Esophagus mucosa (tissue), 1 donor: Measurements from ENCODE around the gene RHOJ. TPM values are rescaled to one million over a fixed set of nuclear protein-coding genes. Genes with fewer than 3 reads are reported as not detected.
"Not testable (repeated sequence)": the region's sequence is repeated elsewhere in the genome, so short reads cannot be mapped to it uniquely, and the experiment has no call there.

Source experiments
- ATAC-seq: fragments of 200-7000 bp; cut with Tn5 transposase; one replicate; pipeline ENCODE4 v1.9.1; 2020
- total RNA-seq: library from RNA; stranded (reverse); gene quantifications from one replicate; pipeline ENCODE4 v1.2.4, GENCODE V29; 2023
- donor health status: DM: yes; HTN: yes; CAD: no.

RHOJ gene
- total RNA-seq, 1 donor from 2014 or later, result 2.0 TPM

GRCh38 chr14:63268771-63269170 is 64.5 kb downstream of the RHOJ start:
- ATAC-seq, result no peak

- no peak for ATAC-seq
Measured at GRCh38 chr14:63269561-63270225, 65.5 kb downstream of the RHOJ start.

- ATAC-seq, result no peak
Measured at GRCh38 chr14:63273129-63273528, 68.9 kb downstream of the RHOJ start.

DNA sequence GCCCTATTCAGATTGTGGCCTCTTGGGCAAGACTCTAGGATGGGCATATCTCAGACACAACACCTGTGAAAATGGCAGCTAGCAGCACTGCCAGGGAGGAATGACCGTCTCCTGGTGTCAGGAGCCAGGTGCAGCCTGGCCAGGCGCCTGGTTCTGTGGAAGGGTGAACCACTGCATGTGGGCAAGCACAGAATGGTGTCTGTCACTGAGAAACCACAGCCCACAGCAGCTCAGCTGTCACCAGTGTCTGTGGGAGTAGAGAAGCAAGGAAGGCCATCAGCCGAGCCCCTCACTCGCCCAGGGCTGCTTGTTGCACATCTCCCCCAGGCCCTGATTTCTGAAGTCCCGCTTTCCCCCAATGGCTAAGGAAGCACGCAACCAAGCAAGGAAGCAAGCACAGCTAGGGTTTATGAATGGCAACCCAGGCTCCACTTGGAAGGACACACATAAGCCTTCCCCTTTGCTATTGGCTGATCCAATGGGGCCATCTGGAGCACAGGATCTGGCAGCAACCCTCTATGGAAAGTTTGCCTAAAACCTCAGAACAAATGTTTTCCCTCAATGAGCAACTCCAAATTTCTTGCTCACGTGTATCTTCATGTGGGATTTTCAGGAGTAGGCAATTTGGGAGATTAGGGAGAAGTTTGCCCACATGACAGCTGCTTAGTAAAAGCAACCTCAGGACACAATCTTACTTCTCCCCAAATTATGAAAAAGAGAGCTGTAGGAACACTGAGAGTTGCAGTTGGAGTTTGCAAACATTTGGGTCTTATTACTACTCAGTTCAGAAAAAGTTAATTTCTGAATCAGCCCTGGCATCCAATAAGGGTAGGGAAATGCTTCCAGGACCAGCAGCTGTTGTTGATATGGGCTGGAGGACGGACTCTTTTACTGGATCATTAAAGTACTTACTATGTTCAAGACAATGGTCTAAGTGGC is 69.7 kb downstream of the RHOJ start:
- ATAC-seq, result no peak

- no peak for ATAC-seq
Measured at GRCh38 chr14:63275611-63276010, 71.4 kb downstream of the RHOJ start.

DNA sequence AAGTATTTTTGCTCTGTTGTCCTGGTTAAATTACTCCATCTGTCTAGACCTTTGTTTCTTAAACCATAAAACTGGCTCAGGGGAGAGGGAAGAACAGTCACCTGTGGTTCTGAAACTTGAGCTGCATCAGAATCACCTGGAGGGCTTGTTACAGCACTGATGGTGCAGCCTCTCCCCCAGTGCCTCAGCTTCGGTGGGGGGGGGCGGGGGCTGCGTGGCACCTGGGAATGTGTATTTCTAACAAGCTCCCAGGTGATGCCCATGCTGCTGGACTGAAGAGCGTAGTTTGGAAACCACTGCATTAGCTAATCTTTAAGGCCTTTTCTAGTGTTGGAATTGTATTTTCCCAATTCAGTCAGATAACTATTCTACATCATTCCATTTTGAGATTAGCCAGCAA is 71.8 kb downstream of the RHOJ start:
- no peak for ATAC-seq

DNA sequence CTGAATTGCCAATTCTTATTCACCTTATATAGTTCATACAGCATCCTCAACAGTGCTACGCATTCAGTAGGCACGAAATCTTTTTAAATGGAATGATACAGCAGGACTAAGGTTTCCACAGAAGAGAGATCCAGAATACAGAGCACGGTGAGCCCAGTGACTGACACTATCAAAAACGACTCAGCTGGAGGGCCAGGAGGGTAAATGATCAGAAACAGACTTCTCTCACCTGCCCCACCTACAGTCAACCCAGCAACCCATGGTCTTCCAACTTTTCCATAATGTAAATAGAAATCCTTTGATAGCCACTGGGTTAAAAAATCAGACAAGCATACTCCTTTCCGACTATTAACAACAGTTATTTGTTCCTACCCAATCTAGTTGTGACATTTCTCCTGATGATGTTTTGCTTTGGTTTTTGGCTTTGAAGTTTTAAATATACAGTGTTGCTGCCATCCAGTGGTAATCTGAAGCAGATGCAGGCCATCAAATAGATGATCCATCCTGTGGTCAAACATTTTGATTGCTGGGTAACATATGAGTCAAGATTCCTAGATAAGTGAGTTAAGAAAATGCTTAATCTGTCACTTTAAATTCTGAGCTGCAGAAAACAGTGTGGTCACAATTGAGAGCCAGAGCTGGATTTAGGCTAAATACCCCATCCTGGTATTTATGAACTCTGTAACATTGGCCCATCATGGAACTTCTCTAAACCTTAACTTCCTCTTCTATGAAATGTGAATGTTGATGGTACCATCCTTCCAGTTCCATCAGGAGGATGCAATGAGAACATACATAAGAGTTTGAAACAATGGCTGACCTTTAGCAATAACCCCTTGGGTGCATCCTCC is 72.5 kb downstream of the RHOJ start:
- peak; percentile 59 for ATAC-seq

DNA sequence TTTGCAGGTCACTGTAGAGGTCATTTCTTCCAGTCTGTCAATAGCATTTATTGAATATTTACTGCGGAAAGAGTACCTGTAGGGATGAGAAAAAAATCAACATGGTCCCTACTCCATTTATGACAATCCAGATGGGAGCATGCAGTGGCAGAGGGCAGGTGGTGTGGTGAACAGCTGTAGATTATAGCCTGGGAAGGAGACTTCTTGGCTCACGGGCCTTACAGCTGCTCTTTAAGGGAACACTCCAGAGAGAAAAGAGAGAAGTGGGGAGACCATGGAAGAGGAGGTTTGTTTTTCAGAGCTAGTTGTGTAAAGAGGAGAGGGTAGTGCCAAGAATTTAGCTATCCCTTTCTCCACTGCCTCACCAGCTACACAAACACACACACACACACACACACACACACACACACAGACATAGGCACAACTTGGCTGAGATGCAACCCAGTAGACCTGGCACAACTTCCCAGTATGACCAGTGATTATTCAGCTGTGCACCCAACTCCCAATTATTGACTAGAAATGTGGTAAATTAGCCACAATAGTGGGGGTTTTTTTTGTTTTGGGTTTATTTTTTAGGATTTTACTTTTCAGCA is 73.4 kb downstream of the RHOJ start:
- ATAC-seq, result no peak

DNA sequence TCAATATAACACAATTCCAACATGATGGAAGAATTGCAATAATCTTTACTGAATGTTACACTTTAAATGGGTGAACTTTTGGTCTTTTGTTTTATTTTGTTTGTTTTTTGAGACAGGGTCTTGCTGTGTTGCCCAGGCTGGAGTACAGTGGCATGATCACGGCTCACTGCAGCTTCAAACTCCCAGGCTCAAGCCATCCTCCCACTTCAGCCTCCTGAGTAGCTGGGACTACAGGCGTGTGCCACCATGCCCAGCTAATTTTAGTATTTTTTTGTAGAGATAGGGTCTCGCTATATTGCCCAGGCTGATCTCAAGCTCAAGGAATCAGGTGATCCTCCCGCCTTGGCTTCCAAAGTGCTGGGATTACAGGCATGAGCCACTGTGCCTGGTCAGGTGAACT is 75.7 kb downstream of the RHOJ start:
- not testable (repeated sequence) for ATAC-seq

DNA sequence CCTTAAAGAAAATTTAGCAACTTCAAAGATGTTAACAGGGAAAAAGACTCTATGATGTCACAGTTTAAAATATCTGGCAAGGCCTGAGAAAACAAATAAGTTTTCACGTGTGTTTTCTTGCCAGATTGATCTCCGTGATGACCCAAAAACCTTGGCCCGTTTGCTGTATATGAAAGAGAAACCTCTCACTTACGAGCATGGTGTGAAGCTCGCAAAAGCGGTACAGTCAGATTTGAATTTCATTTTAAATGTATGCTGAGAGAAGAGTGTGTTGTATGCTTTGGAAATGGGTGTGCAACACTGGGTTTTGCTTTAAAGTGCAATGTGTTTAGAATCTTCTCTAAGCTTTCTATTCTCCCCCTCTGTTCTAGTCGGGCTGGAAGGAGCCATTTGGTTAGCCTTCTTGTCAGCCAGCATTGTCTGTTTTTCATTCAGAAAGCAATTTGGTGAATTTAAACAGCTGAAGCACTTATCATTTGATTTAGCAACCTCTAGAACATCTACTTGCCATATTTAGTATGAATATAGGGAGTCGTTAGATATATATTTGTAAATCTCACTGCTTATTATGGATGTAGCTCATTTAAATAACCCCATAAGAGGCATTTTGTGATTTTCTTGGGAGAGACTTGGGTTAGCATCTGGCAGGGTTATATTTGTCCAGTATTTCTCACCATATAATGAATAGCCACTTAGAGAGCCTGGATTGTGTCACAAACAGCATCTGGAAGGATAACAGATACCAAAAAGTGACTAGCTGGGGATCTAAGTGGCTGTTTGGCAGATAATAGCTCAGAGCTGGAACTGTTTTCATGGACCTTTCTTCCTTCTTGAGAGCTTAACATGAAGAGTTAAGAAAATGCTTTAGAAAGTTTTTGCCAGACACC is 79.0 kb downstream of the RHOJ start:
- ATAC-seq, result no peak

DNA sequence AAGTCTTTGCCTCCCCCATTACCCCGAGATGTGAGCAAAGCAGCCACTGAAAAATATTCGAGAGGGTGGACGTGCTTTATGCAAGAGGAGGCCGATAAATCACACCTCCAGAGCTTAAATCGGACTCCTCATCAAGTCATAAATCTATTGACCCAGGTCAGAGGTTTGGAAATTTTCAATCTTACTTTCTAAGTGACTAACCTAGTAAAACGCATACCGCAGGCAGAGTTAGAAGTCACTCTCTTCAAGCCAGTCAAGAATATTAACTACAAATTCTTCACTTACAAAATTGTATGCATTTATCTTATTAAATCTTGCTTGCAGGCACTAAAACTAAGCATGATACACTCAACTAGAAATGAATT is 79.6 kb downstream of the RHOJ start:
- ATAC-seq, result no peak

DNA sequence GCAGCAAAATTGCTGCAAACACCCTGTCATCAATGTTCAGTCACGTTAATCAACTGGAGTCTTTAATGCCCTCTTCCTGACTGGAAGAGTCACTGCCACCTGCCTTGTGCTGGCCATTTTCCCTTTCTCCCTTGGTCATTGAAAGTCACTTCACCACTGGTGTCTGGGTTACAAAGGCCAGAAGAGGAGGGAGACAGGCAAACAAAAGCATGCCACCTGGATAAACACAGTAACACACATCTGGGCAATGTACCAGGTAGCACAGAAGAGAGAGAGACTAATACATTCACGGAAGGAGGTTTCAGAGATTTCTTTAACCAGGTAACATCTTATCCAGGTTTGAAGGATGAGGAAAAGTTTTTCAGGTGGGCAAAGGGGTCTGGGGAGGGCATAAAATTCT is 81.8 kb downstream of the RHOJ start:
- no peak for ATAC-seq

- no peak for ATAC-seq
Measured at GRCh38 chr14:63287666-63288483, 83.6 kb downstream of the RHOJ start.

DNA sequence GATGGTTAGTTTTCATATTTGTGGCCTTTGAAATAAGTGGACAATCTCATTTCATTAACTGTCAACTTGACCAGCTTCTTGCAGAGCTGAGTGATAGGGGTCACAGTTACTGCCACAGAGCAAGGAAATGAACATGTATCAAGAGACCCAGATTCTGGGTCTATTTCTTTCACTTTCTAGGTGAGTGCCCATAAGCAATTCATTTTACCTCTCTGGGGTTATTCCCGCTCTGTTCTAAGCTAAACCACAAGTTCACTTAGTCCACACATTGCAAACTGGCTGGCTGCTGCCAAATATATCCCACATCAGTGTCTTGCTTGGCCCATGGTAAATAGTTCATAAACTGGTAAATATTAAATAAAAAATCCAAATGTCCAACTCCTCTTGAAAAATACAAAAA is 84.6 kb downstream of the RHOJ start:
- ATAC-seq, result no peak

- no peak for ATAC-seq
Measured at GRCh38 chr14:63290741-63291430, 86.6 kb downstream of the RHOJ start.

- no peak for ATAC-seq
Measured at GRCh38 chr14:63292805-63293204, 88.6 kb downstream of the RHOJ start.

- ATAC-seq, result no peak
Measured at GRCh38 chr14:63295231-63295685, 91.0 kb downstream of the RHOJ start.

DNA sequence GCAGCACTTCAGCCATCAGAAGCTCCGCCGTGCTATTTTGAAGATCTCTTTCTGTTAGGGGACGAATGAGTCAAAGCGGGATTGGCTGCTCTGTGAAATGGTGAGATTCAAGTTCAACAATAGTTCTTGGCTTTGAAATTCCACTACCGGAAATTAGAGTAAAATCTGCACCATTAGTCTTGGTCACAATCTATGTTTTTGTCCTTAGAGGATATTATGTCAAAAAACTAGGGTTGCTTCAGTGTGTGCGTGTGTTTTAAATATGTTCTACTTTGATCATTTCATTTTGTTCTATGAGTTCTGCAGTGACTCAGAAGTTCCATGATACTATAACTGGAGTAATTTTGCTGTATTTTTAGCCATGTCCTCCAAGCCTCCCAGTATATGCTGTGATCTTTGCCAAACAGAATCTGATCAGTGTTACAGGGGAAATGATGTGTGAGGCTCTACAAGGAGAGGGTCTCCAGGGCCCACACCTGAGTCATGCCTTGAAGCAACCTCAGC is 91.9 kb downstream of the RHOJ start:
- ATAC-seq, result peak; percentile 28

- ATAC-seq, result no peak
Measured at GRCh38 chr14:63297372-63298063, 93.3 kb downstream of the RHOJ start.
